ENCODE measurements around the gene CACNA2D3. TPM values are rescaled to one million over a fixed set of nuclear protein-coding genes. Genes with fewer than 3 reads are reported as not detected.

The CACNA2D3 gene
- total RNA-seq, 1 donor from 2014 or later, result 10.0 TPM

DNA sequence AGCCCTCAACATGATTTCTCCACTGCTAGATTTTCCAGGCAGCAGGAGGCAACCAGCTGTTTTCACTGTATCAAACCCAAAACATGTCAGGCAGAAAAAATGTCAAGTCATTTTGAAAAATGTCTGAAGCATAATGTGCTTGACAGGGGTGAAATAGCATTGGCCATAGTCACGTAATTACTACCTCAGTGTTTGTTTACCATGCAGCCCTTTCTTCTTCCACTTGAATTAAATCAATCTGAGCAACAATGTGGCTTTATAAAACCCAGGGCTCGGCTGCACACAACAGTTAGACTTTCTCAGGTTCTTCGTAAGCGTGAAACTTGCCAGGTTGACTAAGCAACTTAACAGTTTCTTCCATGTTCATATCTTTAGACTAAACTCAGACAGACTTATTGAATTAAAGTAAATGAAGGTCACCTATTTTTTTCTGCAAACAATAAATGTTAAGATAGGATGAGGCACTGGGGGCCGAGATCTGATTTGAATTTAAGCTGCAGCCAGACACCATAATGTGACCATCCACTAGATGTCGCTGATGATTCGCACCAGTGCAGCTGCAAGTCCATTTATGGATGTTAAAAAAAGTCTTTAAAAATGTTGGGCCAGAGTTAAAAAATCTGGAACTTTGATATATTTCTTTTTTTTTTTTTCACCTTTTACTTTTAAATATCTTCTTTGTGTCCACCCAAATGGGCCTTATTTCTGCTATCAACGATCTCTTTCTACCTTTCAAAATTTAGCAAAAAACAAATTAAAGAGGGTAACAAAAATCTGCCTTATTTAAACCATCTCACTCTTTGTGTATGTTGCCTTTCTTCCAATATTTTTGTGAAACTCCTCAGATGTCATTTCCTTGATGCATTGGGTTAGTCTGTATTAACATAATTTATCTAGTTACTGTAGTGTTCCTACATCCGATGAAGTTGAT lies 305.9 kb downstream of the CACNA2D3 start:
- peaks cover 30% of the 10 kb centered on the region for H3K4me1 Mint-ChIP-seq (ENCODE audit: low read depth, unreplicated experiment)
- H3K9me3 Mint-ChIP-seq (ENCODE audit: unreplicated experiment), result no peaks in the 10 kb centered on the region
- peak; percentile 69 for DNase-seq
- no peak overlapping the region for H3K27ac Mint-ChIP-seq (ENCODE audit: unreplicated experiment)
- no peaks in the 10 kb centered on the region for H3K36me3 Mint-ChIP-seq (ENCODE audit: unreplicated experiment)
- TF ChIP-seq, protein P1, sequence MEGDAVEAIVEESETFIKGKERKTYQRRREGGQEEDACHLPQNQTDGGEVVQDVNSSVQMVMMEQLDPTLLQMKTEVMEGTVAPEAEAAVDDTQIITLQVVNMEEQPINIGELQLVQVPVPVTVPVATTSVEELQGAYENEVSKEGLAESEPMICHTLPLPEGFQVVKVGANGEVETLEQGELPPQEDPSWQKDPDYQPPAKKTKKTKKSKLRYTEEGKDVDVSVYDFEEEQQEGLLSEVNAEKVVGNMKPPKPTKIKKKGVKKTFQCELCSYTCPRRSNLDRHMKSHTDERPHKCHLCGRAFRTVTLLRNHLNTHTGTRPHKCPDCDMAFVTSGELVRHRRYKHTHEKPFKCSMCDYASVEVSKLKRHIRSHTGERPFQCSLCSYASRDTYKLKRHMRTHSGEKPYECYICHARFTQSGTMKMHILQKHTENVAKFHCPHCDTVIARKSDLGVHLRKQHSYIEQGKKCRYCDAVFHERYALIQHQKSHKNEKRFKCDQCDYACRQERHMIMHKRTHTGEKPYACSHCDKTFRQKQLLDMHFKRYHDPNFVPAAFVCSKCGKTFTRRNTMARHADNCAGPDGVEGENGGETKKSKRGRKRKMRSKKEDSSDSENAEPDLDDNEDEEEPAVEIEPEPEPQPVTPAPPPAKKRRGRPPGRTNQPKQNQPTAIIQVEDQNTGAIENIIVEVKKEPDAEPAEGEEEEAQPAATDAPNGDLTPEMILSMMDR (IDR thresholded peaks at IDR 0.05; ENCODE audit: partially characterized antibody, unreplicated experiment), result peak; percentile 83
- H3K4me3 Mint-ChIP-seq (ENCODE audit: unreplicated experiment), result no peak overlapping the region
- peaks cover 7% of the 10 kb centered on the region for H3K27me3 Mint-ChIP-seq (ENCODE audit: unreplicated experiment)

DNA sequence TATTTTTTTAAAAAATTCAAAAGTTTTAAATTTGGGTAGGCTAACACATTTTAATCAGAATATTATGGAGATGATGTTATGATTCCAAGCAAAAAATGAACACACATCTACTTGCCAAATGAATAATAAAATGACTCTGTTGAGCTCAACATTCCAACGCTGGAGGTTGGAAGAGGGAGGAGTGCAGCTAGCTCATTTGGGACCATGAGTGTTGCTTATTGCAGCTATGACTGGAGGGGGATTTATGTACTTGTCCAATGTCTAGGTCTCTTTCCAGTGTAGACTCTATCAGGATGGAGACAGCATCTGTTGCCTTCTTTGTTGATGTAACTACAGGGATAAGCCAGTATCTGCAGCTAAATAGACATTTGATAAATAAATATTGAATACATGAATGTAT lies 310.6 kb downstream of the CACNA2D3 start:
- Mint-ChIP-seq H3K9me3 (ENCODE audit: unreplicated experiment) (peaks cover 3% of the 10 kb centered on the region), H3K27ac (ENCODE audit: unreplicated experiment) (no peak overlapping the region), H3K27me3 (ENCODE audit: unreplicated experiment) (peaks cover 3% of the 10 kb centered on the region), H3K36me3 (ENCODE audit: unreplicated experiment) (no peaks in the 10 kb centered on the region), H3K4me1 (ENCODE audit: low read depth, unreplicated experiment) (peaks cover 14% of the 10 kb centered on the region), H3K4me3 (ENCODE audit: unreplicated experiment) (no peak overlapping the region)
- no peak for DNase-seq
- TF ChIP-seq, protein P1 (IDR thresholded peaks at IDR 0.05; ENCODE audit: partially characterized antibody, unreplicated experiment), result no peak

DNA sequence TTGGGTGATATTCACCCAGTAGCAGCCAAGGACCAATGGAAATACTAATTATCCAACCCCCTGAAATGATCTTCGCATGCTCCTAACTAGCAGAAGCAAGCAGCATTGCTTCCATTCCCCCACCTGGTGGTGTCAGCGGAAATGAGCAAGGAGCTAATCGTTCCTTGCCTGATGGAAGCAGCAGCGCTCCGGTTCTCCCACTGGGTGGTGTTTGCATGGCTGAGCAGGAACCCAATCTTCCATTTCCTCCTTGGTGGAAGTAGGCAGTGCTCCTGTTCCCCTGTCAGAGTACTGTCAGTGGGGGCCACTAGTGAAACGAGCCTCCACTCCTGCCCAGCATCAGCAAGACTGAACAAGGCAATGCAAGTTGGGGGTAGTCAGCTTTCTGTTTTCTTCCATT lies 311.5 kb downstream of the CACNA2D3 start:
- H3K4me1 Mint-ChIP-seq (ENCODE audit: low read depth, unreplicated experiment), result peaks cover 9% of the 10 kb centered on the region
- no peak overlapping the region for H3K4me3 Mint-ChIP-seq (ENCODE audit: unreplicated experiment)
- DNase-seq, result peak; percentile 51
- no peaks in the 10 kb centered on the region for H3K36me3 Mint-ChIP-seq (ENCODE audit: unreplicated experiment)
- H3K27ac Mint-ChIP-seq (ENCODE audit: unreplicated experiment), result no peak overlapping the region
- TF ChIP-seq, protein P1 (IDR thresholded peaks at IDR 0.05; ENCODE audit: partially characterized antibody, unreplicated experiment), result peak; percentile 50
- peaks cover 3% of the 10 kb centered on the region for H3K9me3 Mint-ChIP-seq (ENCODE audit: unreplicated experiment)
- peaks cover 3% of the 10 kb centered on the region for H3K27me3 Mint-ChIP-seq (ENCODE audit: unreplicated experiment)

DNA sequence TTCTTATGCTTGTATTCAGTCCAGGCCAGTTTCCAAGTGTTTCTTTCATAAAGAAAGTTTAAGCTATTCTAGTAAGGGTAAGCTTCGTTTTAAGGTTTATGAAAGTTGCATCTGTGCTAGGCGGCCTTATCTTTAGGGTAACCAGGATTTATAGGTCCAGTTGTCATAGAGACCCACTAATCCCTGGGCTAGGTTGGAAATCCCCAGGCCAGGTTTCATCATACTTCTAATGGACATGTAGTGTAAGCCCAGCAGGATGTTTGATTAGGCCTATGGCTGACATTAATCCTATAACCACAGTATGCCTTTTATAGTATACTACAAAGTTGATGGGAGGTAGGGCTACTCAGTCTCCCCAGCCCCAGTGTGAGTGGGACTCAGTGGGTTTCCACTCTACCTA lies 312.4 kb downstream of the CACNA2D3 start:
- Mint-ChIP-seq H3K36me3 (ENCODE audit: unreplicated experiment) (no peaks in the 10 kb centered on the region), H3K4me3 (ENCODE audit: unreplicated experiment) (no peak overlapping the region), H3K4me1 (ENCODE audit: low read depth, unreplicated experiment) (peaks cover 9% of the 10 kb centered on the region), H3K9me3 (ENCODE audit: unreplicated experiment) (peaks cover 3% of the 10 kb centered on the region), H3K27me3 (ENCODE audit: unreplicated experiment) (peaks cover 3% of the 10 kb centered on the region), H3K27ac (ENCODE audit: unreplicated experiment) (no peak overlapping the region)
- TF ChIP-seq, protein P1 (IDR thresholded peaks at IDR 0.05; ENCODE audit: partially characterized antibody, unreplicated experiment), result no peak
- no peak for DNase-seq

DNA sequence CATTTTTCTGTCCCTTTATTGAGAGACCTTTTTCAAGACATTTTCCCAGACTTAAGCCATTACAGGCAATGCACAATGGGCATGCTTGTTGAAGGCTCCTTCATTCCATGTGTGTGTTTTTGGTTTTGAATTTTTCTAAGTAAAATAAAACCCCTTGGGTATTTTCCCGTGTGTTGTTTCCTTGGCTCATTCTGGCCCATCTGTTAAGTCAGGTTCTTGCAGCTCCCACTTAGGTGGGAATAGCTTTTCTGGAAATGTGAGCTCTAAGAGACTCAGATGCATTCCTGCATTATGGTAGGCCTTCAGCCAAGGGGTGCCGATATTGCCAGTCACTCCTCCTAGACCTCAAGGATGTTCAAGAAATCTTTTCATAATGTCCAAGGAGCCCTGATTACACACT lies 314.9 kb downstream of the CACNA2D3 start:
- peaks cover 9% of the 10 kb centered on the region for H3K4me1 Mint-ChIP-seq (ENCODE audit: low read depth, unreplicated experiment)
- TF ChIP-seq, protein P1 (IDR thresholded peaks at IDR 0.05; ENCODE audit: partially characterized antibody, unreplicated experiment), result no peak
- H3K36me3 Mint-ChIP-seq (ENCODE audit: unreplicated experiment), result no peaks in the 10 kb centered on the region
- H3K9me3 Mint-ChIP-seq (ENCODE audit: unreplicated experiment), result peaks cover 4% of the 10 kb centered on the region
- no peak overlapping the region for H3K27ac Mint-ChIP-seq (ENCODE audit: unreplicated experiment)
- no peak overlapping the region for H3K4me3 Mint-ChIP-seq (ENCODE audit: unreplicated experiment)
- no peak for DNase-seq
- H3K27me3 Mint-ChIP-seq (ENCODE audit: unreplicated experiment), result peaks cover 3% of the 10 kb centered on the region
